NCI-H526 treated with DMSO at 0.1 percent for 48 hours (cell line): ENCODE data around the gene HS2ST1.
"Not testable (repeated sequence)": the region's sequence is repeated elsewhere in the genome, so short reads cannot be mapped to it uniquely, and the experiment has no call there.

Source experiments
- DNase-seq: peaks from one replicate; lab custom pipeline; 2025; lab: John Stamatoyannopoulos, UW

HS2ST1 gene

DNA sequence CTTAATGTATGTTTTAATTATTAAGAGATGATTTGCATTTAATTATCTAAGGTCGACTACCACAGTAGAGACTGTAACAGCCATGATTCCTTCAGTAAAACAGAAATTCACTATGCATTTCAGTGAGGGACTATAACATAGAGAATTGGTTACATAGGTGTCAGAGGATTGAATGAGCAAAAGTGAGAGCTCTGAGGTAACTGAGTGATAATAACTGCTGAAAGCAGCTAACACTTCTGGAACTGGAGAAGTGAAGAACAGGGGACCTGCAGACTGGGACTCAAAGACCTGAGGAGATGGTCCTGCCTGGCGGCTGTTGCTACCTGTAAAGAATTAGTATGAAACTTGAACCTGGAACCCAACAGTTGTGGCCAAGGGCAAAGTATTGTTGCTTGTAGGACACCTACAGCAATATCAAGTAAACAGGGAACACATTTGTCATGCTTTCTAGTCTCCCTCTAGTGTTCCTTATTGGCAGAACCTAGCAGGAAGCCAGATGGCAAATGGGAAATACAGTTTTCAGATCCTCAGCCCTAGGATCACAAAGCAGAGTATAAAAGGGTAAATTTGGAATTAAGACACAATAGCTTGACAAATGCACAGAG, 110.6 kb downstream of the HS2ST1 start:
- DNase-seq, result peak; percentile 19

DNA sequence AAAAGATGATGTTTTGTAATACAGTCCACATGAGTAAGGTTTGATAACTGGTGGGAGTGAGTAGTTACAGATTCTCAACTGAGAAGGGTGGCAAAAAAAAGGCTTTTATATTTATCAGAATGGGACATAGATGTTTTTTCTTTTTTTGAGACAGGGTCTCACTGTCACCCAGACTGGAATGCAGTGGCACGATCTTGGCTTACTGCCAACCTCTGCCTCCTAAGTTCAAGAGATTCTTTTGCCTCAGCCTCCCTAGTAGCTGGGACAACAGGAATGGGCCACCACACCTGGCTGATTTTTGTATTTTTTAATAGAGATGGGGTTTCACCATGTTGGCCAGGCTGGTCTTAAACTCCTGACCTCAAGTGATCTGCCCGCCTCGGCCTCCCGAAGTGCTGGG, 113.1 kb downstream of the HS2ST1 start:
- DNase-seq, result not testable (repeated sequence)

DNA sequence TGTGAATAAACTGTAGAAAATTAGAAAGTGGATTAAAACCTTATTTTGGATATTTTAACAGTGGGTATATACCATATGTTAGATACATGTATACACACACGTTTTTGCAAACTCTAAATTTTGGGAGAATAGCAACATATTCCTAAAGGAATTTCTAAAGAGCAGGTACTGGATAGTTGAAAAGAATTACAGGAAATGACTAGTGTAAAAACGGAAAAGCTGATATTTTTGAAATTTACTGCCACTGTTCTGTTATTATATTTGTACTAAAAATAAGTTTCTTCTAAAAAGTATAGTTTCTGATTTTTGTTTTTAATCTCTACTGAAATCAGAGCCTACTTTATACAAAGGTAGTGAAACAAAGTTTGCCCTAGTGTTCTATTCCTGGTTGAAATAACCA, 114.1 kb downstream of the HS2ST1 start:
- no peak for DNase-seq

DNA sequence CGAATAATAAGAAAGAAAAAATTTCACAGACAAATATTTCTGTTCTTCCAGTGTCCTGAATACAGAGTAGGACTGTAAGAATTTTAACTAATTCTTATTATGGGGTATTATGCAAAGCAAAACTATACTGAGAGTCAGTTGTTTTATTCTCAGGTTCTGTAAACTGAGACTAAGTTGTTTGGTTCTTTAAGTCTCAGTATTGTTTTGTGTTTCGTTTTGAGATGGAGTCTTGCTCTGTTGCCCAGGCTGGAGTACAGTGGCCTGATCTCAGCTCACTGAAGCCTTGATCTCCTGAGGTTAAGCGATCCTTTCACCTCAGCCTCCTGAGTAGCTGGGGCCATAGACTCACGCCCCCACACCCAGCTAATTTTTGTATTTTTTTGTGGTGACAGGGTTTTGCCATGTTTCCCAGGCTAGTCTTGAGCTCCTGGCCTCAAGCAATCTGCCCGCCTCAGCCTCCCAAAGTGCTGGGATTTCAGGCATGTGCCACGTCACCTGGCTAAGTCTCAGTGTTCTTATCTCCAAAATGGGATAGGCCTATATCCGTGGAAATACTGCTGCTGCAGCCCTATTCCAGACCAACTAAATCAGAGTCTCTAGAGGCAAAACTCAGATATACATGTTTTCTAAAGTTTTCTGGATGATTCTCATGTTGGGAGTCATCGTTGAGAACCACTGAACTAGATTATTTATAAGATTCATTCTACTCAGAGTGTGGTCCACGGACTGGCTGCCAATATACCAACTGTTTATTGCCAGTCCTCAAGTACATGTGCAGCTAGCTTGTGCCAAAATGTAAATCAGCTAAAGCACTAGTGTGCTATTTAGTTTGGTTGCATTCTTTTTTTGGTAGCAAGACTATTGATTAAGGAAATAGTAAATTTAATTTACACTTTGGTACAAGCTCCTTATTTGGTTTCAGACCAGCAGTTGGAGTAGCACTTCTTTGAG, 116.6 kb downstream of the HS2ST1 start:
- DNase-seq, result no peak

DNA sequence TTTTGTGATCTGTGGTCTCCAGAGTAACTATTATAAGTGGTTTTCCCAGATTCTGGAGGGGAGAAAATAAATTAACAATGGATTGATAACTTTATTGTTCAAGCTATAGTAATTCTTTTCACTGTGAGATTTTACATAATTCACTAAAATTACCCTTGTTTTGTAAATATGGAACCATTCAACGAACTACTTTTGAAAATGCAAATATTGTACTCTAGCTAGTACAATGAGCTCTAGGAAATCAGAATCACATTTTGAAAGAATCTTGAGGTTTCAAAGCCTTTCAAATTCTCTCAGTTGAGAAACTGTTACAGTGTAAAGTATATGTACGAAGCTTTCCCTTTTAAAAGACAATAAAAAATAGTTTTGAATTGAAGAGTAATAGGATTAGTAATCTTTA, 119.9 kb downstream of the HS2ST1 start:
- DNase-seq, result no peak

DNA sequence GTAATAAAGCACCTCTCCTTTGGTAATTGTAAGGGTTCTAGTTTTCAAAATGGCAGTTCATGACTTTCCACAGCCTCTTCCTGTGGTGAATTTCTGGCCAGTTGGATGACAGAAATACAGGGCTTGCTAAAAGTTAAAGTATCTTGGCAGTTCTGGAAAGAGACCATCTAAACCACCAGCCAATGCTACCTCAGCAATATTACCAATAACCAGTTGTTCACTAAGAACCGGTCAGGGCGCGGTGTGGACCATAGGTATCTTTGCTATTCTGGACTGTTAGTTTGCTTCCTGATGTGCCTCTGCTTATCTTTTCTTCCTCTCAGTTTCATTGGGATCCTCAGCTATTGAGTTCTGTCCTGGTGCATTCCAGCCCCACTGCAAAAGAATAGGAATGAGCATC, 124.7 kb downstream of the HS2ST1 start:
- DNase-seq, result no peak

DNA sequence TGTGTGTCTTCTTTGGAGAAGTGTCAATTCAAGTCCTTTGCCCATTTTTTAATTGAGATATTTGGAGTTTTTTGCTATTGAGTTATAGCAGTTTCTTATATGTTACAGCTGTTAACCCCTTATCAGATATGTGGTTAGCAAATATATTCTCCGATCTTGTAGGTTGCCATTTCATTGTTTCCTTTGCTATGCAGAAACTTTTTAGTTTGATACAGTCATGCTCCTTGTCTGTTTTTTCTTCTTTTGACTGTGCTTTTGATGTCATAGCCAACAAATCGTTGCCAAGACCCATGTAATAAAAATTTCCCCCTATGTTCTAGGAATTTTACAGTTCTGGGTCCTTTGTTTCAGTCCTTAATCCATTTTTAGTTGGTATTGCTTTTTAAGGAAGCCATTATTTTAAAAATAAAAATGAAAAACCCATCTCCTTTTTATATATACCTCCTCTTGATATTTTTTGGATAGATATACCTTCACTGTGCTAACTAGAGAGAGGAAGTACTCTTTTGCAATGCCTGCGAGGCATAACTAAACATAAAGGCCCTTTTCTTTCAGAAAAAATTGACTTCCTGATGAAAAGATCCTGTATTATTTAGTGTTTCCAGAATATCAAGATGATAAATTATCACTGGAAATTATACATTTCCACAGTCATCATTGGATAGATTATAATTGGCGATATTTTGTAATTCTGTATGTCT, 127.8 kb downstream of the HS2ST1 start:
- no peak for DNase-seq

DNA sequence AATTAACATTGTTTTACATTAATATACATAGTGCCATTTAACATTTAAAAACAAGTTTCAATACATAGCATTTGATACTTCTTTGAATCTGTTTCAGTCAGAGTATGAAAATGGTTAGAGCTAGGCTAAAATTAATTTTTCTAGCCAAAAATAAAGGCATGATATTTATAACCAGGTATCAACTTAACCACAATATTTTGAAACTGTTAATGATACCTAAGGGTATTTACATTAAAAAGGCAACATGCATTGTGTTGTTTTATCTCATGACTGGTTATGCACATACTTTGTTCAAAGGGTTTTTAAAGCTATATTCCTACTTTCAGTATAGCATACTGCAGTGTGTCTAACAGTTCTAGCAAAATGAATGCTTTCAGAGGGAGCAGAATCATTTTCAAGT, 130.0 kb downstream of the HS2ST1 start:
- no peak for DNase-seq

DNA sequence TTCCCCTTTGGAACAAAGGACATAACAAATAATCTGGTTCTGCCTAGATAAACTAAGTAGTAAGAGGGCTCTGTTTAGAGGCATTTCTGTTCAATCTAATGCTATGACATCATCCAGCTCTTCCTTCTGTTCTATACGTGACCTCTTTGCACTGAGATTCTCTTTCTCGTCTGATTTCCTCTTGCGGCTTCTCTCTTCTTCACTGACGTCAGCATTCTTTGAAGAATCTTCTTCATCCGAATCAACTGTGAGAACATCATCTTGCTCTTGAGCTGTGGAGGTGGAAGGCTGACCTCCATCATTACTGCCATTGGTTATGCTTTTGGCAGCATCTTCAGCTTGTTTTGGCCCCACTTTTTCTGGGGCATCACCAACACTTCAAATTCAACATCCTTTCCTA, 130.4 kb downstream of the HS2ST1 start:
- DNase-seq, result no peak

DNA sequence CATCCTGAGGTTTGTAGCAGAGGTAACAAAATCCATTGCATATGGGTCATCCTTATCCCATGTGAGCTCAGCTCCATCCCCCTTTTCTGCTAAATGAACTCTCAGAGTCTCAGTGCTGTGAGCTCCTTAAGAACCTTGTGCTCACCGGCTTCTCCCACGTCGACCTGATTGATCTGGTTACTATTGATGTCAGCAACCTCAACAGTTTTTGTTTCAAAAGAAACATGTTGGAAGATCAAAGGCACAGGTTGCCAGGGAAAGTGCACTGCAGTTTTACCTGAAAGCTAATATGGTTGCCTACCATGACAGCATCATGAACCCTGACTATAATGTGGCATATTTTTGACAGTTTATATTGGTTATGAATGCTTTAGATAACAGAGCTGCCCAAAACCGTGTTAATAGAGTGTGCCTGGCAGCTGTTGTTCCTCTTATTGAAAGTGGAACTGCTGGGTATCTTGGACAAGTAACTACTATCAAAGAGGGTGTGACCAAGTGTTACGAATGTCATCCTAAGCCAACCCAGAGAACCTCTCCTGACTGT, 131.4 kb downstream of the HS2ST1 start:
- DNase-seq, result no peak

DNA sequence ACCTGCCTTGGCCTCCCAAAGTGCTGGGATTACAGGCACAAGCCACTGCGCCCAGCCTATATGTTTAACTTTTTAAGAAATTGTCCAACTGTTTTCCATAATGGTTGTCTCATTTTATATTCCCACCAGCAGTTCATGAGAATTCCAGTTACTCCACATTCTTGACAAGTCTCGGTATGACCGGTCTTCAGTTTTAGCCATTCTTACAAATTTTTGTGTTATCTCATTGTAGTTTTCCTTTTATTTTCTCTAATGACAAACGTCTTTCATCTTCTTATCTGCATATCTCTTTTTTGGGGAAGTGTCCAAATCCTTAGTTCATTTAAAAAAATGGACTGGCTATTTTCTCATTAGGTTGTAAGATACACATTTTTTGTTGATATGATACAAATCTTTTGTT, 132.5 kb downstream of the HS2ST1 start:
- DNase-seq, result no peak

DNA sequence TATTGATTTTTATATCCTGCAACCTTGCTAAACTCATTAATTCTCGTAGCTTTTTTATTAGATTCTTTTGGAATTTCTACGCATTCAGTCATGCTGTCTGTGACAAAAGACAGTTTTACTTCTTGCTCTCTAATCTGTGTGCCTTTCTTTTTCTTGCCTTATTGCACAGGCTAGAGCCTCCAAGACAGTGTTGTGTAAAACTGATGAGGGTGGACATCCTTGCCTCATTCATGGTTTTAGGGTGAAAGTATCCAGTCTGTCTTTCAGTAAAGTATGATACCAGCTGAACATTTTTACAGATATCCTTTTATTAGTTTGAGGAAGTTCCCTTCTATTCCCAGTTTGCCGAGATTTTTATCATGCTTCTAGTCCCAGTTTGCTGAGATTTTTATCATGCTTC, 133.8 kb downstream of the HS2ST1 start:
- no peak for DNase-seq

DNA sequence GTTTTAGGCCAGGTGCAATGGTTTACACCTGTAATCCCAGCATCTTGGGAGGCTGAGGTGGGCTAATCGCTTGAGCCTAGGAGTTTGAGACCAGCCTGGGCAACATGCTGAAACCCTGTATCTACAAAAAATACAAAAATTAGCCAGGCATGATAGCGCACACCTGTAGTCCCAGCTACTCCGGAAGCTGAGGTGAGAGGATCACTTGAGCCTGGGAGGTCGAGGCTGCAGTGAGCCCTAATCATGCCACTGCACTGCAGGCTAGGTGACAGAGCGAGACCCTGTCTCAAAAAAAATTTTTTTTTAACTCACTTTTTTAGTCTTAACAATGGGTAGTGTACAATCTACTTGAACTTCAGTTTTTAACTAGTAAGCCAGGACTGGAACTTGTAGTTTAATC, 137.5 kb downstream of the HS2ST1 start:
- no peak for DNase-seq

DNA sequence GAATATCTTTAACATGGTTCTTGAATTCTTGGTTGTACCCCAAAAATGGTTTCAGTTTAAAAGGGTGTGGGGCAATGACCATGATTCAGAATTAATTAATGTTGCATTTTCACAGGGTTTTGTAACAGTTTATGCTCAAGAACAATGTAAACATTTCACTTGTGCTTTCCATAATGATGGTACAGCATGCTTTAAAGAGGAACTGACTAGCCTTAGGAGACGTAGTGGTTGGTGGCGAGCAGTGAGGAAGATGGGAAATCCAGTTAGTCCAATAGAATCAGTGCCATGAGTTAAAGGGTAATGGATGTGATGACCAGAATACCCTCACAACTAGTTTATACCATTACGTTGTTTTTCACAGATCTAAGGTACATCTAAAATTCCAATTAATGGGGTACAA, 138.0 kb downstream of the HS2ST1 start:
- DNase-seq, result no peak

DNA sequence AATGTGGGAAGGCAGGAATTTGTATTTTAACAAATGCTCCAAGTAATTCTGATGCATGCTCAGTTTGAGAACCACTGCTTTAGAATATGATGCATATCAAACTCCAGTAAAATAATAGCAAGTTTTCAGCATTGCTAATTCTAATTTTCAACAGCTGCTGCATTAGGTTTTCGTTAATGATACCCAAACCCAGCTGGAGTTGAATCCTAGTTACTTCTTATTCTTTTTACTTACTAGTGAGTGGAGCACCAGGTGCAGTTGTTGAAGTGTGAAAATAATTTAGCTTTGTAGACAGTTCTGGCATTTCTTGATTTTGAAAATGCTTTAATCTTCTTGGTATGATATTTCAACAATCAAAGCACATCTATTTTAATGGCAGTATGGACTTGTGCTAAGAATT, 138.5 kb downstream of the HS2ST1 start:
- no peak for DNase-seq

DNA sequence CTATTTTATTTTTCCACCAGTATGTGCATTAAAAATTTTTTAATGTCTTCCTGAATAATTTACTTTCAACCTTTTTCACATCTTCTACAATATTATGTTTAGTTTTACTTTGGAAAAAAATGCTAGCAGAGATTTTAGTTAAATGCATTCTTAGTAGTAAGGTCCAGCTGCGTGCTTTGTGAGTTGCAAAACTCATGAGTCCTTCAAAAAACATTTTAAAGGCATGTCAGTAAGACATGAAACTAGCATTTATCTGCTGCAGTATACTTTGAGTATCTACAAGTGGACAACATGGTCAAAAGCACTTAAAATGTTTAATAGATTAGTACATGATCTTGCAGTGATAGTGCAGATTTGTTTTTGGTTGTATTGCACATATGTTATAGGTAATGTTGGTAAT, 139.0 kb downstream of the HS2ST1 start:
- no peak for DNase-seq

DNA sequence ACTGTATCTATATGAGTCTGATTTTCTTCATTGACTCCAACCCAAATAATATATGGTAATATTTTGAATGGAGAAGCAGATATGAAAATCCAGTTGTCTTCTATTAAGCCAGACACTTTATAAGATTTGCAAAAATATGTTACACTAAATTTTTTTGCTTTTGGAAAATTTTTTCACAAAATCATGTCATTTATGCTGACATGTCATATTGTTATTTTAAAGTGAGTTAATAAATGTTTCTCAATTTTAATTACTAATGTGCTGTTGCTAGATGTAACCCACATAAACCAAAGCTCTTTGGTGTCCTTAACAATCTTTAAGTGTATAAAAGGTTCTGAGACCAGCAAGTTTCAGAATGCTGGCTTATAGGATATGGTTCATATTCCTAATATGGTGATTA, 142.5 kb downstream of the HS2ST1 start:
- DNase-seq, result no peak

DNA sequence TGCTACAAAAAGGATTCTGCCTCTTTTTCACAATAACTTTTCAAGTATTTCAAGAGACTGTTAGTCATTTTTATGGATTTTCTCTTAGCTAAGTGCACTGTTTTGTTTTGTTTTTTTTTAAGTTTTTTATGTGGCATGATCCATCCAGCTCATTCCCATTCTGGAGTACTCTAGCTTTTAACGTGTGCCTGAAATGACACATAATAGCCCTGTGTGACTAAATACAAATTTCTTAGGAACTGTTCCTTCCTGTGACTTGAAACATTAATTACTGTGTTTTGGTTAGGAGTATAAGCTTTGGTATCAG, 143.9 kb downstream of the HS2ST1 start:
- DNase-seq, result no peak

DNA sequence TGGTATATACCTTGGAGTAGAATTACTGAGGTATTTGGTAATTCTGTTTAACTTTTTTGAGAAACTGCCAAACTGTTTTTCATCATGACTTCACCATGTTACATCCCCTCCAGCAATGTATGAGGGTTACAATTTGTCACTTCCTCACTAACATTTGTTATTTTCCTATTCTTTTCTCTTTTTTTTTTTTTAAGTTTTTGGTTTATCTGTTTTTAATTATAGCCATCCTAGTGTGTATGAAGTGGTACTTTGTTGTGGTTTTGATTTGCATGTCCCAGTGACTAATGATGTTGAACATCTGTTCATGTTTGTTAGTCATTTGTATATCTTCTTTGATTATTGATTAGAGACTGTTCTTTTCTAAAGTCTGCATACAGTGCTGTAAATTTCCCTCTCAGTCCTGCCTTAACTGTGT, 147.3 kb downstream of the HS2ST1 start:
- peak; percentile 9 for DNase-seq

DNA sequence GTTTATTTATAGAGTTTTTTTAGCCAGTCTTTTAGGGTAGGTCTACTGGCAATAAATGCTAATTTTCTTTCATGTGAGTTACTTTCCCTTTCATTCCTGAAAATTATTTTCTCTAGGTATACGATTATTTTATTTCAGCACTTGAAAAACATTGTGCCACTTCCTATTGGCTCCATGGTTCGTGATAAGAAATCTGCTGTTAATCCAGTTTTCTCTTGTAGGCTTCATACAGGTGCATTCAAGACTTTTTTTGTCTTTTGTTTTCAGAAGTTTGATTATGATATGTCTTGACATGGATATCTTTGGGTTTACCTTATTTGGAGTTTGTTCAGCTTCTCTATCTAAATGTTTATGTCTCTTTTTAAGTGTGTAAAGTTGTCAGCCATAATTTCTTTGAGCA, 148.3 kb downstream of the HS2ST1 start:
- no peak for DNase-seq

DNA sequence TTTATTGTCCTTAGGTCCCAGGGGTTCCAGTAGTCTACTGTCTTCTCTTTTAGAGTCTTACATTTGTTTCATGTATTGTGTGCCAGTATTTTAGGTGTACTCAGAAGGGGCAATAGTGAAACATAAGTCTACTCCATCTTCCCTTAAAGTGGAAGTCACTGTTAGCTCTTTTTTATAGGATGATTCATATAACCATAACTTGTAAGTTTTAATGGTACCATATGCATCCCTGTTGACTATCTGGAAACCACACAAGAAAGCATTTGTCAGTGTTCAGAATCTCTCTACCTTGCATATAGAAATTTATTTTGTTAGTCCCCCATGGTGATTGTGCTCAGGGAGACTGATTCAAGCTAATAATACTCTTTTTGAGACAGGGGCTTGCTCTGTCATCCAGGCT, 149.9 kb downstream of the HS2ST1 start:
- no peak for DNase-seq

DNA sequence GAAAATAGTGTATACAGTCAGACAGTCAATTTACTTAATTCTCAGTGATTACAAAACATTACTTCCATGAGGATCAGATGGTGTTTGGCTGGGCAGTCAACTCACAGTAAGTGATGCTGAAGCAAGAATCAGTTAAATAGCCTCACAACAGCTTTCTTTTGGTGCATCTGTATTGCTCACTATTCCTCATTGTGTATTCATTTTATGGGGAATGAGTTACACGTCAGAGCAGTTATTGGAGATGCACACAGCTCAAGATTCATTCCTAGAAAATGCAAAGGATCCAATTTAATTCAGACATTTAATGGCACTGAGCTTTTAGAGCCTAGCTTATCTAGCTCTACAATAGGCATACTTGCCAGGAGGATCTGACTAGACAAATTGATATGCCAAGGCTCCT, 150.6 kb downstream of the HS2ST1 start:
- DNase-seq, result no peak

DNA sequence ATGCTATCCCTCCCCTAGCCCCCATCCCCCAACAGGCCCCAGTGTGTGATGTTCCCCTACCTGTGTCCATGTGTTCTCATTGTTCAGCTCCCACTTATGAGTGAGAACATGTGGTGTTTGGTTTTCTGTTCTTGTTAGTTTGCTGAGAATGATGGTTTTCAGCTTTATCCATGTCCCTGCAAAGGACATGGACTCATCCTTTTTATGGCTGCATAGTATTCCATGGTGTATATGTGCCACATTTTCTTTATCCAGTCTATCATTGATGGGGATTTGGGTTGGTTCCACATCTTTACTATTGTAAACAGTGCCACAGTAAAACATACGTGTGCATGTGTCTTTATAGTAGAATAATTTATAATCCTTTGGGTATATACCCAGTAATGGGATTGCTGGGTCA, 152.3 kb downstream of the HS2ST1 start:
- DNase-seq, result not testable (repeated sequence)
